OCI-LY7 (cell line): ENCODE measurements around the gene CHD1L. TPM values are rescaled to one million over a fixed set of nuclear protein-coding genes. Genes with fewer than 3 reads are reported as not detected.

Source experiments
- BruUV-seq: library from RNA; stranded (reverse); fragments of 400-500 nt; replicated peaks from 2 replicates; lab custom pipeline; 2021; lab: Mats Ljungman, UMichigan
- CTCF ChIA-PET: fragments of 300-600 bp; sonication (Branson Sonifier 250); formaldehyde crosslinking; loops from one replicate; lab custom pipeline; 2022; ENCODE audit warnings: antibody characterized with exemption; ENCODE audit not compliant: unreplicated experiment; lab: Charles Lee
- POLR2A ChIA-PET: fragments of 300-600 bp; sonication (Branson Sonifier 250); formaldehyde crosslinking; loops from one replicate; lab custom pipeline; 2022; ENCODE audit warnings: antibody characterized with exemption; lab: Charles Lee
- DNase-seq: peaks from one replicate; pipeline ENCODE4 v3.0.0-alpha.2; 2015; ENCODE audit warnings: low spot score
- H2AFZ ChIP-seq: fragments of 200-600 bp; sonication (generic), shearing (Covaris generic); 2 replicates; pipeline ENCODE4 v1.6.1; 2014; ENCODE audit warnings: mild to moderate bottlenecking, antibody characterized with exemption, low read length, moderate library complexity
- H3K27ac ChIP-seq: fragments of 200-600 bp; sonication (generic); 2 replicates; pipeline ENCODE4 v1.5.1; 2014; ENCODE audit warnings: mixed run types, low read depth, mild to moderate bottlenecking, moderate library complexity, low read length, inconsistent platforms; ENCODE audit not compliant: poor library complexity, severe bottlenecking
- H3K36me3 ChIP-seq: fragments of 200-600 bp; sonication (generic); 2 replicates; pipeline ENCODE4 v1.6.1; 2014; ENCODE audit warnings: mild to moderate bottlenecking, antibody characterized with exemption, low read length, moderate library complexity, mixed read lengths; ENCODE audit not compliant: insufficient read depth
- H3K4me1 ChIP-seq: fragments of 200-600 bp; sonication (generic); 2 replicates; pipeline ENCODE4 v1.5.1; 2014; ENCODE audit warnings: mild to moderate bottlenecking, low read length; ENCODE audit not compliant: insufficient read depth, poor library complexity, severe bottlenecking
- H3K4me2 ChIP-seq: fragments of 200-600 bp; sonication (generic); 2 replicates; pipeline ENCODE4 v1.6.1; 2014; ENCODE audit warnings: mild to moderate bottlenecking, low read length
- H3K4me3 ChIP-seq: fragments of 200-600 bp; sonication (generic); 2 replicates; pipeline ENCODE4 v1.5.1; 2014; ENCODE audit warnings: mild to moderate bottlenecking, low read depth, low read length; ENCODE audit not compliant: poor library complexity, severe bottlenecking
- H3K79me2 ChIP-seq: fragments of 200-600 bp; sonication (generic); 2 replicates; pipeline ENCODE4 v1.6.1; 2016; ENCODE audit warnings: low read depth, mild to moderate bottlenecking, low read length, moderate library complexity, mixed read lengths; ENCODE audit not compliant: insufficient read depth
- H3K9me2 ChIP-seq: fragments of 200-600 bp; sonication (generic); 2 replicates; pipeline ENCODE4 v1.6.1; 2016; ENCODE audit warnings: mild to moderate bottlenecking, low read length, mixed read lengths; ENCODE audit not compliant: insufficient read depth
- H3K9me3 ChIP-seq: fragments of 200-600 bp; sonication (generic); 2 replicates; pipeline ENCODE4 v1.6.1; 2014; ENCODE audit warnings: mild to moderate bottlenecking, mixed run types, low read length, mixed read lengths
- H4K20me1 ChIP-seq: fragments of 200-600 bp; sonication (generic); 2 replicates; pipeline ENCODE4 v1.6.1; 2014; ENCODE audit warnings: mild to moderate bottlenecking, antibody characterized with exemption, low read length, moderate library complexity, mixed read lengths; ENCODE audit not compliant: insufficient read depth
- CTCF ChIP-seq: fragments of 200-600 bp; sonication (generic); conservative IDR thresholded peaks from 2 replicates; pipeline ENCODE4 v1.5.1; 2014; ENCODE audit warnings: mild to moderate bottlenecking, antibody characterized with exemption, low read length, moderate library complexity, mixed read lengths
- EZH2phosphoT487 ChIP-seq: fragments of 200-600 bp; sonication (generic); IDR thresholded peaks from 2 replicates; pipeline ENCODE4 v1.6.1; 2018; ENCODE audit warnings: low read depth, borderline replicate concordance, mild to moderate bottlenecking, mixed run types, antibody characterized with exemption, low read length, moderate library complexity, mixed read lengths
- intact Hi-C: fragments of 100-400 bp; cut with micrococcal nuclease; formaldehyde crosslinking; loops from one replicate; pipeline ENCODE4 v1.10.0; 2022; ENCODE audit not compliant: unreplicated experiment
- total RNA-seq, 2 experiments: library from RNA; depleted of rRNA in 1 of 2; stranded (reverse); fragments of >200 nt in 1 of 2; shearing (Covaris generic) in 1 of 2; gene quantifications; 2 replicates each; pipeline ENCODE4 v1.2.3, GENCODE V29; 2014 to 2022

The CHD1L gene
- total RNA-seq, 2 experiments from 2014 or later = 42.2 to 52.5 TPM

GRCh38 chr1:147214325-147214724 lies 28.2 kb upstream of the CHD1L start:
- TF ChIP-seq EZH2phosphoT487 (no peak), CTCF (no peak)
- CTCF ChIA-PET = no interaction called here
- H3K9me3 ChIP-seq = no peaks in the 10 kb centered on the region
- no peak for DNase-seq
- H3K4me2 ChIP-seq = no peak overlapping the region
- no peak overlapping the region for H3K27ac ChIP-seq
- no peaks in the 10 kb centered on the region for H3K79me2 ChIP-seq
- no peaks in the 10 kb centered on the region for H3K4me1 ChIP-seq
- no peaks in the 10 kb centered on the region for H4K20me1 ChIP-seq
- no peak overlapping the region for H3K4me3 ChIP-seq
- no TSS peak for BruUV-seq
- no peaks in the 10 kb centered on the region for H3K9me2 ChIP-seq
- POLR2A ChIA-PET = interaction anchor here (0.7 kb wide), 1 partner anchor 30 kb away, joined by 3 read pairs; no protein-coding TSS in a partner anchor
- intact Hi-C loops = no loop called here
- H2AFZ ChIP-seq = no peak overlapping the region
- no peaks in the 10 kb centered on the region for H3K36me3 ChIP-seq

DNA sequence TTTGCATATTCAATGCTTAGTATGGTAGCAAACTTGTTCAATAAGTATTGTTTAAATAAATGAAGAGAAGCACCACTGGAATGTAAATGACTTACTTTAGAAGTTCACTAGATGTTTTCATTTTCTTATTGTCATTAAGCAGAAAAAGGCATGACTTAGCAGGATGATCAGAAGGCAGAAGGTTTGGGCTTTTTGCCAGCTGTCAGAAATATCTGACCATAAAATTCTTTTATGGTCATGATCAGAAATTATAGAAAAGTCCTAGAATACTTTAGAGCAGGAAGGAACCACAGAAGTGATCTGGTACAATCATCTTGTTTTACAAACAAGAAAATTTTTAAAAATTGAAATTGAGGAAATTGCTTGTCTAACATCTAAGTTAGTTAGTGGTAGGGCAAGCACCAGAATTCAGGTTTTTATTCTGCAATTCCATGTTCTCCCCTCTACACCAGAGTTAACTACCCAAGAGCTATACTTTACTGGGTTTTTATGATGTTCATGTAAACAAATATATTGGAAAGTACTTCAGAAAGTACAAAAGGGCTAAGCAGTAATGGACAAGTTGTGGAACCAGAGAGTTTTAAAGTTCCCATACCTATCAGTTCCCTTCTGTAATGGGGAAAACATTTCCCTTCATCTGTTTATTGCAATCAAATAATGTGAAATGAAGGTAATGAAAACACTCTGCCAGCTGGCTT lies 27.5 kb upstream of the CHD1L start:
- H3K79me2 ChIP-seq = no peaks in the 10 kb centered on the region
- H2AFZ ChIP-seq = no peak overlapping the region
- H4K20me1 ChIP-seq = no peaks in the 10 kb centered on the region
- H3K4me2 ChIP-seq = no peak overlapping the region
- TF ChIP-seq CTCF (no peak), EZH2phosphoT487 (no peak)
- H3K4me3 ChIP-seq = no peak overlapping the region
- POLR2A ChIA-PET = no interaction called here
- H3K4me1 ChIP-seq = no peaks in the 10 kb centered on the region
- no peaks in the 10 kb centered on the region for H3K36me3 ChIP-seq
- no peak overlapping the region for H3K27ac ChIP-seq
- no peaks in the 10 kb centered on the region for H3K9me2 ChIP-seq
- no peak for DNase-seq
- no TSS peak for BruUV-seq
- CTCF ChIA-PET = no interaction called here
- intact Hi-C loops = no loop called here
- H3K9me3 ChIP-seq = no peaks in the 10 kb centered on the region

DNA sequence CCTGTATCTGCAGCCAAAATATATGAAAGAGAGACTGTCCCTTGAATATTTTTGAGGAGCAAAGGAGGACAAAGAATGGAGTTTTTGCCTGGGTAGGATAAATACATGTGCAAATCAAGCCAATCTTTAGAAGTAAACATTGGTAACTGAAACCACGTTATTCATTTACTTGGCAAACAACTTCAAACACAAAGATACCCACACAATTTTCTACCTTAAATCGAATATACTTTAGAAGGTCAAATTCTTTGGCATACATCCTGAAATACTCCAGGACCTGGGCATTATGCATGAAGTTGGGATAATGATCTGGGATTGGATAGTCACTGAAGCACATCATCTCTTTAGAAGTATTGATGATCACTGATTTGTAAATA lies 27.0 kb upstream of the CHD1L start:
- no peak for DNase-seq
- Histone ChIP-seq H3K9me2 (no peaks in the 10 kb centered on the region), H3K9me3 (no peaks in the 10 kb centered on the region), H3K79me2 (no peaks in the 10 kb centered on the region), H3K27ac (no peak overlapping the region), H2AFZ (no peak overlapping the region), H3K36me3 (no peaks in the 10 kb centered on the region), H4K20me1 (no peaks in the 10 kb centered on the region), H3K4me3 (no peak overlapping the region), H3K4me1 (no peaks in the 10 kb centered on the region), H3K4me2 (no peak overlapping the region)
- intact Hi-C loops = no loop called here
- ChIA-PET POLR2A (no interaction called here), CTCF (no interaction called here)
- no TSS peak for BruUV-seq
- no peak for TF ChIP-seq CTCF
- TF ChIP-seq EZH2phosphoT487 = no peak
